MV-4-11 (cell line): ENCODE data around the gene UBAP1L.
"Not testable (repeated sequence)": the region's sequence is repeated elsewhere in the genome, so short reads cannot be mapped to it uniquely, and the experiment has no call there.

Experiments used
- DNase-seq: peaks from one replicate; lab custom pipeline; 2025; lab: John Stamatoyannopoulos, UW

The UBAP1L gene

GRCh38 chr15:65083262-65083701, 31.7 kb downstream of the UBAP1L start:
- DNase-seq, result no peak

GRCh38 chr15:65082303-65082953, 32.6 kb downstream of the UBAP1L start:
- no peak for DNase-seq

GRCh38 chr15:65081758-65082157, 33.2 kb downstream of the UBAP1L start:
- no peak for DNase-seq

GRCh38 chr15:65081270-65081669, 33.7 kb downstream of the UBAP1L start:
- no peak for DNase-seq

GRCh38 chr15:65079580-65079979, 35.4 kb downstream of the UBAP1L start:
- no peak for DNase-seq

- DNase-seq, result peak; percentile 47
Measured at GRCh38 chr15:65077981-65078352, 37.0 kb downstream of the UBAP1L start.

- DNase-seq, result no peak
Measured at GRCh38 chr15:65077291-65077980, 37.6 kb downstream of the UBAP1L start.

- DNase-seq, result no peak
Measured at GRCh38 chr15:65076486-65077290, 38.3 kb downstream of the UBAP1L start, which contains the start of gene KBTBD13. TSS of gene KBTBD13 (plus strand) at chr15:65076746. CDS start at chr15:65076816, 70 bp downstream.

- DNase-seq, result not testable (repeated sequence)
Measured at GRCh38 chr15:65075607-65076395, 39.2 kb downstream of the UBAP1L start.

- DNase-seq, result not testable (repeated sequence)
Measured at GRCh38 chr15:65074946-65075345, 40.1 kb downstream of the UBAP1L start.

GRCh38 chr15:65072617-65073016, 42.4 kb downstream of the UBAP1L start:
- DNase-seq, result no peak

GRCh38 chr15:65072027-65072426, 43.0 kb downstream of the UBAP1L start:
- DNase-seq, result no peak

- DNase-seq, result no peak
Measured at GRCh38 chr15:65071381-65071811, 43.6 kb downstream of the UBAP1L start.

GRCh38 chr15:65069779-65070546, 45.0 kb downstream of the UBAP1L start:
- DNase-seq, result no peak

- no peak for DNase-seq
Measured at GRCh38 chr15:65069179-65069578, 45.8 kb downstream of the UBAP1L start.

GRCh38 chr15:65068403-65068788, 46.6 kb downstream of the UBAP1L start:
- DNase-seq, result no peak

GRCh38 chr15:65067645-65068402, 47.2 kb downstream of the UBAP1L start, which contains the start of gene RASL12:
TSS of gene RASL12 (minus strand) at chr15:65067991. CDS start at chr15:65067835, 156 bp downstream.
- DNase-seq, result no peak

- no peak for DNase-seq
Measured at GRCh38 chr15:65067317-65067644, 47.7 kb downstream of the UBAP1L start.

- DNase-seq, result no peak
Measured at GRCh38 chr15:65066635-65067316, 48.2 kb downstream of the UBAP1L start.
